Prostate gland (tissue), 2 donors: Measurements from ENCODE around the gene TTC22.

Experiments used
- CTCF ChIP-seq, 4 experiments: fragments of 200-600 bp in 2 of 4; fragments of 450-650 bp in 2 of 4; sonication (generic) in 2 of 4; IDR thresholded peaks; 1 replicate in 3 of 4; 2 replicates in 1 of 4; pipeline ENCODE4 v1.5.1; 2016 to 2019; ENCODE audit warnings: antibody characterized with exemption in 4 of 4, mild to moderate bottlenecking in 2 of 4, moderate library complexity in 2 of 4
- POLR2A ChIP-seq: fragments of 450-650 bp; IDR thresholded peaks from one replicate; pipeline ENCODE4 v1.6.1; 2016; ENCODE audit warnings: antibody characterized with exemption, mild to moderate bottlenecking
- POLR2AphosphoS5 ChIP-seq: sonication (generic); formaldehyde crosslinking; IDR thresholded peaks from one replicate; pipeline ENCODE4 v1.6.1; 2017; ENCODE audit warnings: antibody characterized with exemption

GRCh38 chr1:54795356-54795665 is 5.8 kb downstream of the TTC22 start:
- TF ChIP-seq POLR2A (no peak), POLR2AphosphoS5 (no peak), CTCF (IDR thresholded peaks at IDR 0.05) (no peak)
